GM19238 (cell line): ENCODE measurements around the gene SLC38A9.
"Not testable (repeated sequence)": the region's sequence is repeated elsewhere in the genome, so short reads cannot be mapped to it uniquely, and the experiment has no call there.

Source experiments
- DNase-seq: peaks from one replicate; pipeline ENCODE4 v3.0.0; 2011; ENCODE audit warnings: low spot score; ENCODE audit not compliant: insufficient read length

The SLC38A9 gene

GRCh38 chr5:55712023-55712859, at the start of gene SLC38A9:
TSS of gene SLC38A9 (minus strand) at chr5:55712324. CDS start at chr5:55697958, 14,366 bp downstream.
- DNase-seq = peak; percentile 80

- DNase-seq = not testable (repeated sequence)
These were observed 49.6 kb upstream of the SLC38A9 start for GRCh38 chr5:55761721-55762120.

- no peak for DNase-seq
These were observed 46.6 kb upstream of the SLC38A9 start for GRCh38 chr5:55758714-55759113.

- no peak for DNase-seq
These were observed 46.1 kb upstream of the SLC38A9 start for GRCh38 chr5:55758231-55758630.

GRCh38 chr5:55750499-55750898, 38.4 kb upstream of the SLC38A9 start:
- no peak for DNase-seq

GRCh38 chr5:55750063-55750462, 37.9 kb upstream of the SLC38A9 start:
- DNase-seq = no peak

GRCh38 chr5:55749387-55749786, 37.3 kb upstream of the SLC38A9 start:
- no peak for DNase-seq

GRCh38 chr5:55747778-55748318, 35.7 kb upstream of the SLC38A9 start:
- DNase-seq = no peak

- DNase-seq = no peak
These were observed 30.7 kb upstream of the SLC38A9 start for GRCh38 chr5:55742778-55743177.

- DNase-seq = no peak
These were observed 25.7 kb upstream of the SLC38A9 start, which contains the start of gene DDX4 for GRCh38 chr5:55737793-55738192. TSS of gene DDX4 (plus strand) at chr5:55738061. CDS start at chr5:55738964, 903 bp downstream.

GRCh38 chr5:55734658-55735057, 22.5 kb upstream of the SLC38A9 start:
- no peak for DNase-seq

GRCh38 chr5:55732585-55732984, 20.5 kb upstream of the SLC38A9 start:
- DNase-seq = no peak

GRCh38 chr5:55731848-55732247, 19.7 kb upstream of the SLC38A9 start:
- DNase-seq = no peak

GRCh38 chr5:55724281-55724680, 12.2 kb upstream of the SLC38A9 start:
- no peak for DNase-seq

GRCh38 chr5:55720188-55720703, 8.1 kb upstream of the SLC38A9 start:
- no peak for DNase-seq

GRCh38 chr5:55719026-55719425, 6.9 kb upstream of the SLC38A9 start:
- DNase-seq = not testable (repeated sequence)

GRCh38 chr5:55715519-55716078, 3.5 kb upstream of the SLC38A9 start:
- no peak for DNase-seq

GRCh38 chr5:55714749-55715148, 2.6 kb upstream of the SLC38A9 start:
- DNase-seq = no peak

- no peak for DNase-seq
These were observed 2.2 kb upstream of the SLC38A9 start for GRCh38 chr5:55714339-55714738.

GRCh38 chr5:55713871-55714270, 1.7 kb upstream of the SLC38A9 start:
- DNase-seq = no peak

- no peak for DNase-seq
These were observed 559 bp downstream of the SLC38A9 start for GRCh38 chr5:55711507-55712022.

- DNase-seq = no peak
These were observed 3.4 kb downstream of the SLC38A9 start for GRCh38 chr5:55708732-55709131.
